Measurements from ENCODE around the gene MRGPRE.

Gene MRGPRE

DNA sequence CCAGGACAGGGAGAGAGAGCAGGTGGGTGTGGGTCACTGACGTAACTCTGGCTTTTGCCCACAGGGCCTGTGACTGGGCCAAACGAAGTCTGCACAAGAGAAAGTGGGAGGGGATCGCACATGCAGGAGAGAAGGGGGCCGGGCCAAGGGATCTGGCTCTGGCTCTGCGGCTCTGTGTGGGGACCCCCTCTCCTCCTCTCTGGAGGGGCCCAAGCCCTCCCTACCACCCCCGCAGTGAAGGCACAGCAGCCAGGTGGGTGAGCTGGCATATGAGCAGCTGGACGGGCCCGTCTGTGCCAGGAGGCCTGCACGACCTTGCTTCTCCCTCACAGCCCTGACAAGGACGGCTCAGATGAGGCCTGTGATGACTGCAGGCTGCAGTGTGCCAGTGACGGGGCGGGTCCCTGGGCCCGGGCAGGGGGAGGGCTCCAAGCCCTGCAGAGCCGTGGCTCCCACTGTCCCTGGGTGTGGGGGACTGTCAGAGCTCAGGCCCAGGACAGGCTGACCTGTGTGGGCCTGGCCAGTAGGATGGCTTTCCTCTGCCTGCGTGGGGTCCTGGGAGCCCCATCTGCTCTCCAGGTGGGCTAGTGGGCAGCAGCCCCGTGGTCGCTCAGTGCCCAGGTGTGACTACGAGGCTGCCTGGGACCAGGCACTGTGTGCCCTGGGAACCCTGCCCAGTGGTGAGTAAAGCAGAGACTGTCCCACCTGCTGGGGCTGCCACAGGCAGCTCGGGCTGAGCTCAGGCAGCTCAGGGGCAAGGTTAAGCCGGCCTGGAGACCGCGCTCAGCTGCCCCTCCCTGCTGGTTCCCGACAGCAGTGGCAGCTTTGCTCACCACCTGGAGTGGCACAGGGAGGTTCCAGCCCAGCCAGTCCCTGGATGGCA lies 35.8 kb downstream of the MRGPRE start:
- no peak for DNase-seq

DNA sequence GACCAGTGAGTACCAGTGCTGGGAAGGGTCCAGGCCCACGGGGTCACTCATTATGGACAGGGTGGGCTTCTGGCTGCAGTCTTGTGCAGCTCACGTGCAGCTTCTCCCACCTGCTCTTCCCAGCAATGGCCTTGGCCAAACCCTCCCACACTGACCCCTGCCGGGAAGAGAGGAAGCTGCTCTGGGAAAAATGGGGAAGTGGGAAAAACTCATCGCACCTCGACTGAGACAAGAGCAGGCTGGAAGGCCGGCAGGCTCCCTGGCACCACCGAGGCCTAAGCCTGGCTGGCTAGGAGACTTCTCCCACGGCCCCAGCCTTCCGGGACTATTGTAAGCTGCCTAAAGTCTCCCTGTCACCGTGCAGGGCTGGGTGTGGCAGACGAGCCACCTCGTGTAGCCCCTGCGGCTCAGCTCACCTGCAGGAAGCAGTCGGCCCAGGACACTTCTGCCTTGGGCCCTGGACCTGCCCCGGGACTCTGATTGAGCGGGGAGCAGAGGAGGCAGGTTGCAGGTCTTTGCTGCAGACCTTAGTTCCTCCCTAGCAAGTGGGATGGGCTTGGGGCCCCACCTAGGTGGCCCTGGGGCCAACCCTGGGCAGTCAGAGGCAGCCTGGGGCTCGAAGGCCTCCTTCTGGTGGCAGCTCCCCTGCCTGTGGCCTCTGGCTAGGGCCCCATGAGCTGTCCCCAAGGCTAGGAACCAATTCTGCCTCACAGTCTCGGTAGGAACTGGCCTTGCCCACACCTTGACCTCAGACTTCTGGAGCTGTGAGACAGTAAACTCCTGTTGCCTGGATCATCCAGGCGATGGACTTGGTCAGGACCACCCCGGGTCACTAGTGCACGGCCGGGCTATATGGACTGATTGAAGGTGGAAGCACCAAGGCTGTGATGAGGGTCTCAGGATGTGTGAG lies 36.7 kb downstream of the MRGPRE start:
- no peak for DNase-seq

DNA sequence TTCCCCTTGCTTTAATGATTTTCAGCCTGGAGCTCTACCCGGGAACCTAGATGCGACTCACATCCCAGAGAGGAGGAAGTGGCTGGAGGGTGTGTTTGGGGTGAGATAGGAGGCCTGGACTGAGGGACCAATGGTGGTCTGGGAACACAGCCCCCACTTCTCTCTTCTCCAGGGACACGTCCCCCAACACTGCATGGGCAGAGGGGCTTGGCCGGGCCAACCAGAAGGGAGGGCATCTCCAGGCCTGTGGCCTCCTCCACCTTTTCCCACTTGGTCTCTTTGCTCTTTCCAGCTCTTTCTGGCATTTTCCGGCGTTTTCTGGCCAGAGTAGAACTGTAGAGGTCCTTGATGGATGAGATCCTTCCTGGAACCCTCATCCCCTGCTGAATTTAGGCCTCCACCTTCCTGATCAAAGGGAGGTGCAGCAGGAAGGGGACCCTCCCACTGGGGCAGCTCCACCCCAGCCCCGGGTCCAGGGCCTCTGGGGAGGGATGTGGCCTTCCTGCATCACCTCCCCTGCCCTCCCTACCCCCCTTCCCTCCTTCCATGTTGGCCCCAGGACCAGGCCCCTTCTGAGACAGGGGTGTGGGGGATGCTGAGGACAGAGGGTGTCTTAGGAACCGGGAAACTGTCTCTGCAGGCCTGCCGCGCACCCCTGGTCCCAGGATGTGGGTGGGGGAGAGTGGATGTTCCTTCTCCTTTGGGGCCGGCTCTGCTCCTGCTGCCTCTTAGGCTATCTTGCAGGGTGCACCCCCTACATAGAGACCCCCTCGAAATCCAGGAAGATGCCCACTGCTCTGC lies 38.0 kb downstream of the MRGPRE start:
- no peak for DNase-seq

DNA sequence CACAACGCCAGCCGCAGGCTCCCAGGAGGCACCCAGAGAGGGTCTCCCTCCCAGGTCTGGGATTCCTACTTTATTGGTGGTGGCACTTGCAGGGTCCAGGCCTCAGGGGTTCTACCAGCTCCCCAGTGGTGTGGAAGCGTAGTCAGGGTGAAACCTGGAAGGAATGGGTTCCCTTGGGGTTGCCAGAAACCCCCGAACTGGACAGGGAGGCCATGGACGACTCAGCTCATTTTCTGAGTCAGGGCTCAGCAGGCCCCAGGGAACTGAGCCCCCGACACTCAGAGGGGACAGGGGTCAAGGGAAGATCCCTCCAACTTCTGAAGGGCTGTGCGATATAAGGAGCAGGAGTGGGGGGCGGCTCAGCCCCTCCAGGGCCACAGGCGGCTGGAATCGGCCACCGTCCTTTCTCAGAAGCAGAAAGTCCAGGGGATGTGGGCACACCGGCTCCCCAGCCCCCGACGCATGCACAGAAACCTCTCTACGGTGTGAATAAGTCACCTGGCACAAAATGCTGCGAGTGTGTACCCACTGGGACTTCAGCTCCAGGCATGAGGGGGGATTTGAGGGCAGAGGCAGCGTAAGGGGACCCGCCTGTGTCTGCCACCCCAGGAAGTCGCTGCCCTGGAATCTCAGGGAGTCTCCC lies 38.7 kb downstream of the MRGPRE start:
- no peak for DNase-seq

DNA sequence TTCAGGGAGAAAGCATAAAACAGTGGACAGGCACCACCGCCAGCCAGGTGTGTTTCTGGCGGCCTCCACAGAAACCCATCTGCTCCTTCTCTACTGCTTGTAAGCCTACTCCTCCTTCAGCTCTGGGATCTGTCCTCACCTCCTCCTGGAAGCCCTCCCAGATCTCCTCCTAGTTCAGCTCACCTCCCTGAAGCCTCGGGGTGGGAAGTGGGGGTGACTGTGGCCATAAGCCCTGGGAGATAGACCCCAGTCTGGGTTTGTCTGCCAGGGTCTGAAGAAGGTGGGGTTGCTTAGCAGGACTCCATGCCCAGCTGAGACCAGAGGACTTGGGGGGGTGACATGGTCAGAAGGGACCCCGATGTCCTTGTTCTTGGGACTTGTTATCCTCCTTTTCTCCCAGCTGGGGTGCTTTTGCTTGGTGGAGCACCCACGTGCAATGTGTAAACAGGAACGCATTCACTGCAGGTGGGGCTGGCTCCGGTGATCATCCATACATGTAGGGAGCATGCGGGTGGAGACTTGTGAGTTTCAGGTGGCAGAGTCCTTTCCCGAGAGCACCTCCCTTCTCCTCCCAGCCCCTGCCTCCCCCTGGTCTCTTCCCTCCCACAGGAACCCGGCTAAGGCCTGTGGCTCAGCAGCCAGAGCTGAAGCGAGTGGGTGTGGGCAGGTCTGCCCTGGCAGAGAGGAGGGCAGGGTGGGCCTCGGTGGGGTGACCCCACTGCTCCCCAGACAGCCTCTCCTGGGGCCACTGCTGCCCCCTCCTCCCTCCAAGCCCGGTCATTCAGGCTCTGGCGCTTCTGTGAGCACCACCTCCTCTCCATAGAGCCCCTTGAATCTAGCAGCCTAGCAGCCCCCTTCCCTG lies 39.5 kb downstream of the MRGPRE start:
- no peak for DNase-seq

DNA sequence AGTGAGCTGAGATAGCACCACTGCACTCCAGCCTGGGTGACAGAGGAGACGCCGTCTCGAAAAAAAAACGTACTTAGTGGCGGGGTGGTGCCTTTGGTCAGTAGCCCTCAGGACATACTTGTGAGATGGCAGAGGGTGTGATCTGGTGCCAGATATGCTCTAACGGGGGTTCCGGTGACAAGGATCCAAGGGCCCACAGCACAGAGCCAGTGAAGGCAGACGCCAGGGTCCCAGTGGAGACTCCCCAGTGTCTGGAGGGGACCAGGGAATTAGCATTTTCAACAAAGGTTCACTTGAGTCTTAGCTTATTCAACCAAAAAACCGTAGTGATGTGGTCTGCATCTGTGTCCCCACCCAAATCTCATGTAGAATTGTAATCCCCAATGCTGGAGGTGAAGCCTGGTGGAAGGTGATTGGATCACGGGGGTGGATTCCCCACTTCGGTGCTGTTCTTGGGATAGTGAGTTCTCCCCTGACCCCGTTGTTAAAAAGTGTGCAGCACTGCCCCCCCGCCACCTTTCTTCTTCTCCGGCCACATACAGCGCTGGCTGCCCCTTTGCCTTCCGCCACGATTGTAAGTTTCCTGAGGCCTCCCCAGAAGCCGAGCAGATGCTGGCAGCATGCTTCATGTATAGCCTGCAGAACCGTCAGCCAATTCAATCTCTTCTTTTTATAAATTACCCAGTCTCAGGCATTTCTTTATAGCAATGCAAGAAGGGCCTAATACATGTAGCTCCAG lies 40.5 kb downstream of the MRGPRE start:
- no peak for DNase-seq

DNA sequence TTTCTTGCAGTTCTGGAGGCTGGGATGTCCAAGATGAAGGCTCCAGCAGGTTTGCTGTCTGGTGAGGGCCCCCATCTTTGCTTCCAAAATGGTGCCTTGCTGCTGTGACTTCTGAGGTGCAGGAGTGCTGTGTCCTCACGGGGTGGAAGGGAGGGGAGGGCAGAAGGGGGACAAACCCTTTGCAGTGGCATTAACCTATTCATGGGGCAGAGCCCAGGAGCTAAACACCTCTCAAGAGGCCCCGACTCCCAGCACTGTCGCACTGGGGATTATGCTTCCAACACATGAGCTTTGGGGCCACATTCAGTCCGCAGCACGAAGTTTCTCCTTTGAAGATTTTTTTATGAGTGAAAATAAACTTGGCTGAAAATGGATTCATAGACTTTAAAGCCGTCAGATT lies 41.6 kb downstream of the MRGPRE start:
- DNase-seq: no peak

DNA sequence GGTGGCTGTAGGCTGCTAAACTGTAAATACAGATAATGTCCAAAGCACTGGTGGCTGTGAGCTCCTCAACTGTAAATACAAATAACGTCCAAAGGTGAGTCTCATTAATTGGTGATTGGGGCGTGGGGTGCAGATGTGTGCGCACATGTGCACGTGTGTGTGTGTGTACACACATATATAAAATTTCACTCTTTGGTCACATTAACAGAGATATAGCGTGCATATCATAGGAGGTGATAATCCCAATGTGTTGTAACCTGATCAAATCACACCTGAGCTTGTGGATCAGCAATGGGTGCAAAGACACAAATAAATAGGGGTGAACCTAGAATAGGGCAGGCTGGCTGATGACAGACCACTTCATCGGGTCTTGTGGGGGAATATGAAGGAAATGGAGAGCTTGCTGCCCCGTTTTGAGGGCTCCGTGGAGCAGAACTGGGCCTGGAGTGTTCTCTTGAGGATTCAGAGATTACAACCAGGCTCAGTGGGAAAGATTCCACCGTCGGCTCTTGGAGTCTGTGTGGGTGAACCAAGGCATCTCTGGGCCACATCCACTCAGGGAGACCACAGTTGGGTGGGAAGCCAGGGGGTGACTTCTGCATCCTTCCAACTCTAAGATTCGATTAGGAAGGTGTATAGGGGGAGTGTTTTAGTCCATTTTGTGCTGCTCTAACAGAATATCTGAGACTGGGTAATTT lies 42.2 kb downstream of the MRGPRE start:
- DNase-seq: no peak

DNA sequence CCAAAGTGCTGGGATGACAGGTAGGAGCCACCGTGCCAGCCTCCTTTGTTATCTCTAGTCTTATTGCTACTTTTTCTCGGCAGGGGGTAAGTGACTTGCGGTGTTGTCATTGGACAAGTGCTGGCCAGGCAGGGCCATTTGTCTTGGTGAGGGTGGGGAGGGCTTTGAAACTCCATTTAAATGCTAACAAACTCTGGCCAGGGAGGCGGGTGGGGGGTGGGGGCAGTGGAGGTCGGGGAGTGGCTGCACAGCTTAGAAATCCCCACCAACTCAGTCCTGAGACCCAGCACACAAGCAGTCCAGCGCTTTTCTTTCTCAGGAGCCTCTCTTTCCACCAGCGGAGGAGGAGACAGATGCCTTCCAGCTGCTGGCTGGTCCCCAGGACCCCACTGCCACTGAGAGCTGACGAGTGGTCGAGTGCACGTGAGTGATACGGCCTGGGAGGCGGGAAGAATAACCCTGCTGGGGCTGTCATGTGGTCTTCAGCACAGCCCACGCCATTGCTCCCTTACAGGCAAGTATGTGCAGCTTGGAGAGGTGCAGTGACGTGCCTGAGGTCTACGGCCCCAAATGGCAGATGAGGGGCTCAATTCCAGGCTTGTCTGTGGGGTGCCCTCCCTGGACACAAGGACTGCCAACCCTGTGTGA lies 42.9 kb downstream of the MRGPRE start:
- DNase-seq: no peak

DNA sequence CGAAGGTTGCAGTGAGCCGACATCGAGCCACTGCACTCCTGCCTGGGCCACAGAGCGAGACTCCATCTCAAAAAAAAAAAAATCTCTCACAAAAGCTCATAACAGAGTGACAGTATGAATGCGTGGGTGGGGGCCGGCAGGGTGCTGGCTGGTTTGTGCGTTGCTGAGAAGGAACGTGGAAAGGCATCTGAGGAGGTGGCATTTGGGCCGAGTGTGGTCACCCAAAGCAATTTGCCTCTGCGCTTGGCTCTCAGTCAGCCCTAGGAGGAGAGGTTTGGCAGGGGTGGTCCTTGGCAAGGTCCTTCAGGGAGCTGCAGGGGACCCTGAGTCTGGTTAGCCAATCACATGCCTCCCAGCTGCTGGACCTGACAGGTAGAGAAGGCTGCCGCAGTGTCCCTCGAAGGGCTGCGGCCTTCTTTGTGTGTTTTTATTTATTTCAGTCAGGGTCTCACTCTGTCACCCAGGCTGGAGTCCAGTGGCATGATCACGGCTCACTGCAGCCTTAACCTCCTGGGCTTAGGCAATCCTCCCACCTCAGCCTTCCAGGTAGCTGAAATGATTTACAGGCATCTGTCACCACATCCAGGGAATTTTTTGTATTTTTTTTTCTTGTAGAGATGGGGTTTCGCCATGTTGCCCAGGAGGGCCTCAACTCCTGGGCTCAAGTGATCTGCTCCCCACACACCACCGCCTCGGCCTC lies 43.6 kb downstream of the MRGPRE start:
- no peak for DNase-seq

DNA sequence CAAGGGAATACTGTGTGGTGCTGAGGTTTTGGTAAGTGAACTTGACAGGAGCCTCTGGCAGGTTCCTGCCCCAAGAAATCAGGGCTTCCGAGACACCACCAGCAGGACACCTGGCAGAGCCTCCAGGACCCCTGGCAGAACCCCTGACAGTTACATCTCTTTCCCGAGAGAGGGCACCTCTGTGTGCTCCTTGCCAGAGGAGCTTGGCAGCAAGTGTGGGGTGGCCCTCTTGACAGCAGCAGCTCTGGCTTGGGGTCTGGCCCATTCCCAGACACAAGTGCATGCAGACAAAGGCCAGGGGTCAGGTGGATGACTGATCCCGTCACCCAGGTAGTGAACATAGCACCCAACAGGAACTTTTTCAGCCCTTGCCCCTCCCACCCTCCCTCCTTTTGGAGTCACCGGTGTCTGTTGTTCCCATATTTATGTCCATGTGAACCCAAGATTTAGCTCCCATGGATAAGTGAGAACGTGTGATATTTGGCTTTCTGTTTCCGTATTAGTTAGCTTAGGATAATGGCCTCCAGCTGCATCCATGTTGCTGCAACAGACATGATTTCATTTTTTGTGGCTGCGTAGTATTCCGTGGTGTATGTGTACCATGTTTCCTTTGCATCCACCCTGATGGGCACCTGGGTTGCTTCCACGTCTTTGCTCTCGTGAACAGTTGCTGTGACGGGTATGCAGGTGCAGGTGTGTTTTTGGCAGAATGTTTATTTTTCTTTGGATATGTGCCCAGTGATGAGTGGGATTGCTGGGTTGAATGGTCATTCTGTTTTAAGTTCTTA lies 45.9 kb downstream of the MRGPRE start:
- no peak for DNase-seq

DNA sequence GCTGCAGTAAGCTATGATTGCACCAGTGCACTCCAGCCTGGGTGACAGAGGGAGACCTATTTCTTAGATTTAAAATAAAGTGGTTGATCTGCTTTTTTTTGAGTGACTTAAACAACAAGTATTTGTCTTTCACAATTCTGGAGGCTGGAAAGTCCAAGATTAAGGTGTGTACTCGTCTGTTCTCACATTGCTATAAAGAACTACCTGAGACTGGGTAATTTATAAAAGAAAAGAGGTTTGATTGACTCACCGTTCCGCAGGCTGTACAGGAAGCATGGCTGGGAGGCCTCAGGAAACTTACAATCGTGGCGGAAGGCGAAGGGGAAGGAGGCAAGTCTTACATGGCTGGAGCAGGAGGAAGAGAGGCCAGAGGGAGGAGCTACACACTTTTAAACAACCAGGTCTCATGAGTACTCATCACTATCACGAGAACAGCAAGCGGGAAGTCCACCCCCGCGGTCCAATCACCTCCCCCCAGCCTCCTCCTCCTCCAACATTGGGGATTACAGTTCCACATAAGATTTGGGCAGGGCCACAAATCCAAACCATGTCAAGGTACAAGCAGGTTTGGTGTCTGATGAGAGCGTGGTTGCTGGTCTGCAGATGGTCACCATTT lies 47.4 kb downstream of the MRGPRE start:
- DNase-seq: no peak

DNA sequence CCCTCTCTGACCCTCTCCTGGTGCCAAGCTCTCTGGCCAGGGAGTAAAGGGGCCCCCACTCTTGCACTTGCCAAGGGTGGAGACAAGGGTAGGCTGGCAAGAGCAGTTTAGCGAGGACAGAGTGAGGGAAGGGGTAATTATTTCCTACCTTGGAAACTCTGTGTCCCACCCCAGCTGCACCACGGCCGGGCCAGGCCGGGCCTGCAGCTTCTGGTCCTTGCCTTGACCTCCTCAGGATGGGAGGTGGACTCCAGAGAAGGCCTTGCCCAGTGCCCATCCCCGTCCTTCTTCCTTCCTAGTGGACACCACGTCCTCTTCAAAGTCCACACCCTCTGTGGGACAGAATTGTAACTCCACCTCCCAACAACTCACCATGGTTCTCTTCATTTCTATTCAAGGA lies 48.7 kb downstream of the MRGPRE start:
- DNase-seq: no peak

DNA sequence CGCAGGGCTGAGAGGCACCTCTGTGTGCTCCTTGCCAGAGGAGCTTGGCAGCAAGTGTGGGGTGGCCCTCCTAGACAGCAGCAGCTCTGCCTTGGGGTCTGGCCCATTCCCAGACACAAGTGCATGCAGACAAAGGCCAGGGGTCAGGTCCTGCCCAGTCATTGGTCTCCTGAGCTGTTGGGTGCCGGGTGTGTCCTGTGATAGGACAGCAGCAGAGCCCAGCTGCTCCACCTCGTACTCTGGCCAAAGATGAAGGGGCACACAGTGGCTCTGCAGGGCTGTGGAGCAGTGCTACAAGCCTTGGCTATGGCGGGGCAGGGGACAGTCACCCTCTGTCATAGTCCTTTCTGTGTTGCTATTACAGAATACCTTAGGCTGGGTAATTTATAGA lies 49.8 kb downstream of the MRGPRE start:
- no peak for DNase-seq

DNA sequence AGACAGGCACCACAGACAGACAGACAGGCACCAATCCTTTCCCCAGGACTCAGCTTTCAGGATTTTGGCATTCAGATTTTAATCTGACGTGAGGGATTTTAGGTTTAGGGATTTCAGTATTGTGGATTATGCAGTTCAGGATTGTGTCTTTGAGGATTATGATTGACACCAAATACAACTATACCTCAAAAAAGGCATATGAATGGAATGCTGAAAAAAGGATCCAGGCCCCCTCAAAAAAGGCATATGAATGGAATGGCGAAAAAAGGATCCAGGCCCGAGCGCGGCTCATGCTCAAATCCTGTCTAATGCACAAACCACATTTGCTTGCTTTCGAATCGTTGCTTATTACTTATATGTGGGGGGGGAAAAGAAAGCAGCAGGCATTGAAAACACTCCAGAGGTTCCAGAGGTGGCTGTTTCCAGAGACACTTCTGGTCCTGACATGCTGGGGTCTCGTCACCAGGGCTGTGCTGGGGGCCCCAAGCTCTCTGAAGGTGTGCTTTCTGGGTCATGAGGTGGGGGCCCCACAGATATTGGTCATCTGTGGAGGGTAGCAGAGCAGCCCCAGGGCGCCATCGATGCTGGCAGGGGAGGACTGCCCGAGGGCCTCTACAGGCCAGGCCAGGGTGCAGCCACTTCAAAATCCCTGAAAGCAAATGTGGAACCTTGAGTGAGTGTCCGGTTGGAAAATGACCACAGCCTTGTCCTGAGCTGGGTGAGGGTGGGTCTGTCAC lies 50.3 kb downstream of the MRGPRE start:
- DNase-seq: no peak

DNA sequence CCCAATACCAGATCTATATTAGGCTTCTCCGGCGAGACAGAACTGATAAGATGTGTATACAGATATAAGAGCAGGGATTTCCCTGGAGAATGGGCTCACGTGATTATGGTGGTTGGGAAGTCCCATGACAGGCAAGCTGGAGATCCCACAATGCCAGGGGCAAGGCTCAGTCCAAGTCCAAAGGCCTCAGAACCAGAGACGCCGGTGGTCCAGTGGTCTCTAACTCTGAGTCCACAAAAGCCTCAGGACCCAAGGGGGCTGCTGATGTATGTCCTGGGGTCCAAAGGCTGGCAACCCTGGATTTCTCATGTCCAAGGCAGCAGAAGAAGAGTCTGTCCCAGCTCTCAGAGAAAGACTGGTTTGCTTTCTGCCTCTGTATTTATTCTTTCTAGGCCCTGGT lies 51.3 kb downstream of the MRGPRE start:
- no peak for DNase-seq

DNA sequence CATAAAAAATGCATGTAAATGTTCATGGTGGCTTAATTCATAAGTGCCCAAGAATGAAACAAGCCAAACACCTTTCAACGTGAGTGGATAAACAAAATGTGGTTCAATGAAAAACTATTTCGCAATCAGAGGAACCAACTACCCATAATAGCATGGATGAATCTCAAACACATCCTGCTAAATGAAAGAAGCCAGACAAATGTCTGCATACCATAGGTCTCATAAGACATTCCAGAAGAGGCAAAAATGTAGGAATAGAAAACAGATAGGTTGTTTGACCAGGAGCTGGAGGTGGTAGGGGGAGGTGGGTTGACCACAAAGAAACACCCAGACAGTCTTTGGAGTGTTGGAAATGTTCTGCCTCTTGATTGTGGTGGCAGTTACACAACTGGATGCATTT lies 53.9 kb downstream of the MRGPRE start:
- no peak for DNase-seq
